GM23338 (cell line): ENCODE measurements around the gene CEACAM16. TPM values are rescaled to one million over a fixed set of nuclear protein-coding genes. Genes with fewer than 3 reads are reported as not detected.

Experiments
- ATAC-seq: fragments of 200-7000 bp; cut with Tn5 transposase; 3 replicates; pipeline ENCODE4 v1.9.1; 2020
- DNase-seq: peaks from one replicate; pipeline ENCODE4 v3.0.0-alpha.2; 2015; ENCODE audit warnings: low spot score
- H2AFZ ChIP-seq: fragments of 200-600 bp; sonication (generic); 2 replicates; pipeline ENCODE4 v1.8.0; 2016; ENCODE audit warnings: antibody characterized with exemption, mild to moderate bottlenecking, moderate library complexity
- H3F3A ChIP-seq: fragments of 200-600 bp; sonication (generic); replicated peaks from 2 replicates; pipeline ENCODE4 v1.8.0; 2017; ENCODE audit warnings: antibody characterized with exemption, mixed run types, low read depth
- H3K27ac ChIP-seq: fragments of 200-600 bp; sonication (generic); 2 replicates; pipeline ENCODE4 v1.6.1; 2016; ENCODE audit warnings: low read depth
- H3K27me3 ChIP-seq: fragments of 200-600 bp; sonication (generic); 2 replicates; pipeline ENCODE4 v1.8.0; 2016; ENCODE audit warnings: mild to moderate bottlenecking, mixed run types, moderate library complexity; ENCODE audit not compliant: insufficient read depth
- H3K36me3 ChIP-seq: fragments of 200-600 bp; sonication (generic); 2 replicates; pipeline ENCODE4 v1.8.0; 2016; ENCODE audit warnings: mild to moderate bottlenecking; ENCODE audit not compliant: insufficient read depth
- H3K4me1 ChIP-seq: fragments of 200-600 bp; sonication (generic); 2 replicates; pipeline ENCODE4 v1.8.0; 2016; ENCODE audit warnings: mild to moderate bottlenecking, moderate library complexity; ENCODE audit not compliant: insufficient read depth
- H3K4me2 ChIP-seq: fragments of 200-600 bp; sonication (generic); 2 replicates; pipeline ENCODE4 v1.7.1; 2017; ENCODE audit warnings: mixed run types
- H3K4me3 ChIP-seq: fragments of 200-600 bp; sonication (generic); 2 replicates; pipeline ENCODE4 v1.6.1; 2016; ENCODE audit warnings: mixed run types
- H3K79me2 ChIP-seq: fragments of 200-600 bp; sonication (generic); replicated peaks from 2 replicates; pipeline ENCODE4 v1.8.0; 2017; ENCODE audit warnings: mild to moderate bottlenecking; ENCODE audit not compliant: insufficient read depth
- H3K9me2 ChIP-seq: fragments of 200-600 bp; sonication (generic); 2 replicates; pipeline ENCODE4 v1.8.0; 2017; ENCODE audit not compliant: insufficient read depth
- H4K20me1 ChIP-seq: fragments of 200-600 bp; sonication (generic); replicated peaks from 2 replicates; pipeline ENCODE4 v1.8.0; 2017; ENCODE audit warnings: mild to moderate bottlenecking; ENCODE audit not compliant: insufficient read depth
- H3K27ac Mint-ChIP-seq: 2 replicates; pipeline ENCODE4 v1.8.0; 2020; ENCODE audit warnings: inconsistent platforms, mild to moderate bottlenecking, moderate library complexity, mixed read lengths
- H3K27me3 Mint-ChIP-seq: 3 replicates; pipeline ENCODE4 v1.8.0; 2022; ENCODE audit warnings: low read depth, mild to moderate bottlenecking, moderate library complexity, mixed read lengths, inconsistent platforms; ENCODE audit not compliant: insufficient read depth, poor library complexity
- H3K36me3 Mint-ChIP-seq: 3 replicates; pipeline ENCODE4 v1.8.0; 2021; ENCODE audit warnings: low read depth, mild to moderate bottlenecking, inconsistent platforms, moderate library complexity, mixed read lengths
- H3K4me1 Mint-ChIP-seq: 3 replicates; pipeline ENCODE4 v1.8.0; 2020; ENCODE audit warnings: mild to moderate bottlenecking, inconsistent platforms, mixed read lengths
- H3K4me3 Mint-ChIP-seq: 3 replicates; pipeline ENCODE4 v1.8.0; 2021; ENCODE audit warnings: moderate library complexity, mild to moderate bottlenecking, inconsistent platforms, mixed read lengths
- H3K9me3 Mint-ChIP-seq: 3 replicates; pipeline ENCODE4 v1.8.0; 2020; ENCODE audit warnings: moderate library complexity, mild to moderate bottlenecking, inconsistent platforms, mixed read lengths
- CREB1 ChIP-seq: fragments of 250-450 bp; sonication (Bioruptor Pico); IDR thresholded peaks from 2 replicates; pipeline ENCODE4 v1.5.0; 2020; ENCODE audit warnings: low read depth, mild to moderate bottlenecking, moderate library complexity
- ETS1 ChIP-seq: IDR thresholded peaks from 2 replicates; pipeline ENCODE4 v1.6.1; 2016; ENCODE audit warnings: antibody characterized with exemption
- EZH2 ChIP-seq: fragments of 200-600 bp; sonication (generic); IDR thresholded peaks from one replicate; pipeline ENCODE4 v1.8.0; 2017; ENCODE audit warnings: antibody characterized with exemption, mild to moderate bottlenecking, low read depth; ENCODE audit not compliant: unreplicated experiment
- EZH2phosphoT487 ChIP-seq: fragments of 200-600 bp; sonication (generic); IDR thresholded peaks from one replicate; pipeline ENCODE4 v1.8.1; 2018; ENCODE audit warnings: antibody characterized with exemption; ENCODE audit not compliant: unreplicated experiment
- JUNB ChIP-seq: IDR thresholded peaks from one replicate; pipeline ENCODE4 v1.6.1; 2016; ENCODE audit warnings: antibody characterized with exemption; ENCODE audit not compliant: unreplicated experiment
- NANOG ChIP-seq: IDR thresholded peaks from 2 replicates; pipeline ENCODE4 v1.6.1; 2016; ENCODE audit warnings: antibody characterized with exemption, borderline replicate concordance
- POLR2AphosphoS5 ChIP-seq: IDR thresholded peaks from 2 replicates; pipeline ENCODE4 v1.6.1; 2016; ENCODE audit warnings: antibody characterized with exemption, low read depth
- REST ChIP-seq: IDR thresholded peaks from one replicate; pipeline ENCODE4 v1.6.1; 2018; ENCODE audit warnings: antibody characterized with exemption; ENCODE audit not compliant: unreplicated experiment
- STAT1 ChIP-seq: IDR thresholded peaks from one replicate; pipeline ENCODE4 v1.6.1; 2016; ENCODE audit warnings: antibody characterized with exemption; ENCODE audit not compliant: unreplicated experiment
- ZNF331 ChIP-seq: fragments of 250-450 bp; sonication (Bioruptor Pico); IDR thresholded peaks from 2 replicates; pipeline ENCODE4 v1.5.0; 2020; ENCODE audit warnings: low read depth, mild to moderate bottlenecking, moderate library complexity
- polyA plus RNA-seq: library from polyadenylated mRNA; unstranded; fragments of >200 nt; fragmentation: Nextera tagmentation; extraction: Ambion mirVana; gene quantifications from 2 replicates; pipeline ENCODE4 v1.2.1, GENCODE V29; 2016
- total RNA-seq: library from RNA; depleted of rRNA; stranded (reverse); fragments of >200 nt; shearing (Covaris generic); gene quantifications from 2 replicates; pipeline ENCODE4 v1.2.3, GENCODE V29; 2014
- TF ChIP-seq, protein P1 (sequence below), 2 experiments: fragments of 200-600 bp in 1 of 2; sonication (generic) in 1 of 2; conservative IDR thresholded peaks; 2 replicates each; pipeline versions ENCODE4 v1.5.1 to v1.6.1; 2016 to 2017; ENCODE audit warnings: antibody characterized with exemption in 2 of 2, low read depth in 2 of 2, mild to moderate bottlenecking in 2 of 2, moderate library complexity in 1 of 2

Gene CEACAM16
- total and polyA plus RNA-seq, 2 experiments from 2014 or later, result not detected

- Mint-ChIP-seq H3K9me3 (no peaks in the 10 kb centered on the region; the same call in 1 of the 3 replicates), H3K36me3 (peaks cover 53% of the 10 kb centered on the region), H3K27me3 (peaks cover 8% of the 10 kb centered on the region), H3K27ac (no peak overlapping the region), H3K4me3 (no peak overlapping the region), H3K4me1 (no peaks in the 10 kb centered on the region; the same call in 2 of the 3 replicates)
- Histone ChIP-seq H3K4me3 (no peak overlapping the region), H3K4me2 (no peak overlapping the region), H4K20me1 (0 out of 2 replicates have a peak, but pooled peaks cover 2% of the 10 kb centered on the region), H3K27me3 (no peaks in the 10 kb centered on the region), H3K79me2 (no peaks in the 10 kb centered on the region), H2AFZ (no peak overlapping the region), H3F3A (no peaks in the 10 kb centered on the region), H3K36me3 (peaks cover 16% of the 10 kb centered on the region), H3K4me1 (no peaks in the 10 kb centered on the region), H3K9me2 (no peaks in the 10 kb centered on the region), H3K27ac (no peak overlapping the region)
- ATAC-seq (no peak), DNase-seq (no peak)
- TF ChIP-seq, protein P1, sequence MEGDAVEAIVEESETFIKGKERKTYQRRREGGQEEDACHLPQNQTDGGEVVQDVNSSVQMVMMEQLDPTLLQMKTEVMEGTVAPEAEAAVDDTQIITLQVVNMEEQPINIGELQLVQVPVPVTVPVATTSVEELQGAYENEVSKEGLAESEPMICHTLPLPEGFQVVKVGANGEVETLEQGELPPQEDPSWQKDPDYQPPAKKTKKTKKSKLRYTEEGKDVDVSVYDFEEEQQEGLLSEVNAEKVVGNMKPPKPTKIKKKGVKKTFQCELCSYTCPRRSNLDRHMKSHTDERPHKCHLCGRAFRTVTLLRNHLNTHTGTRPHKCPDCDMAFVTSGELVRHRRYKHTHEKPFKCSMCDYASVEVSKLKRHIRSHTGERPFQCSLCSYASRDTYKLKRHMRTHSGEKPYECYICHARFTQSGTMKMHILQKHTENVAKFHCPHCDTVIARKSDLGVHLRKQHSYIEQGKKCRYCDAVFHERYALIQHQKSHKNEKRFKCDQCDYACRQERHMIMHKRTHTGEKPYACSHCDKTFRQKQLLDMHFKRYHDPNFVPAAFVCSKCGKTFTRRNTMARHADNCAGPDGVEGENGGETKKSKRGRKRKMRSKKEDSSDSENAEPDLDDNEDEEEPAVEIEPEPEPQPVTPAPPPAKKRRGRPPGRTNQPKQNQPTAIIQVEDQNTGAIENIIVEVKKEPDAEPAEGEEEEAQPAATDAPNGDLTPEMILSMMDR (conservative IDR thresholded peaks at IDR 0.05; ENCODE audit: low read depth in 2 of 2), result no peak
- TF ChIP-seq STAT1 (no peak), CREB1 (no peak), REST (no peak), EZH2phosphoT487 (no peak), ETS1 (no peak), NANOG (no peak)
Observed at GRCh38 chr19:44660081-44660480, 38.9 kb upstream of the CEACAM16 start.

- Histone ChIP-seq H3K9me2 (no peaks in the 10 kb centered on the region), H3K4me3 (no peak overlapping the region), H3F3A (0 out of 2 replicates have a peak, but pooled peaks cover 4% of the 10 kb centered on the region), H3K4me2 (no peak overlapping the region), H4K20me1 (0 out of 2 replicates have a peak, but pooled peaks cover 3% of the 10 kb centered on the region), H3K79me2 (no peaks in the 10 kb centered on the region), H3K27ac (no peak overlapping the region), H3K4me1 (0 out of 2 replicates have a peak, but pooled peaks cover 4% of the 10 kb centered on the region), H3K27me3 (no peaks in the 10 kb centered on the region), H2AFZ (no peak overlapping the region), H3K36me3 (peaks cover 10% of the 10 kb centered on the region)
- Mint-ChIP-seq H3K4me1 (no peaks in the 10 kb centered on the region; the same call in 2 of the 3 replicates), H3K9me3 (no peaks in the 10 kb centered on the region; the same call in none of the 3 replicates), H3K27ac (no peak overlapping the region), H3K36me3 (peaks cover 44% of the 10 kb centered on the region), H3K4me3 (no peak overlapping the region), H3K27me3 (peaks cover 8% of the 10 kb centered on the region)
- no peak for ATAC-seq
- no peak for DNase-seq
- TF ChIP-seq, protein P1 (conservative IDR thresholded peaks at IDR 0.05; ENCODE audit: low read depth in 2 of 2), result no peak
- TF ChIP-seq JUNB, result no peak
- TF ChIP-seq ZNF331, result no peak
- TF ChIP-seq EZH2phosphoT487, result no peak
- TF ChIP-seq EZH2, result no peak
- TF ChIP-seq POLR2AphosphoS5, result no peak
- no peak for TF ChIP-seq STAT1
- TF ChIP-seq CREB1, result no peak
Observed at GRCh38 chr19:44661205-44661604, 37.7 kb upstream of the CEACAM16 start.
